ENCODE results near the gene GAS2L2. TPM values are rescaled to one million over a fixed set of nuclear protein-coding genes. Genes with fewer than 3 reads are reported as not detected.
A peak's percentile ranks its signal among the peaks of the same experiment; 100 is the strongest.

Gene GAS2L2
- total RNA-seq, 1 donor from 2014 or later = not detected

GRCh38 chr17:35747540-35748017 is 5.5 kb downstream of the GAS2L2 start:
- DNase-seq (ENCODE audit: low spot score) = peak; percentile 84

- DNase-seq (ENCODE audit: low spot score) = no peak
Observed at GRCh38 chr17:35745749-35746320, 7.2 kb downstream of the GAS2L2 start.

GRCh38 chr17:35745246-35745645 is 7.8 kb downstream of the GAS2L2 start:
- DNase-seq (ENCODE audit: low spot score) = no peak

GRCh38 chr17:35744830-35745229 is 8.2 kb downstream of the GAS2L2 start:
- no peak for DNase-seq (ENCODE audit: low spot score)

- DNase-seq (ENCODE audit: low spot score) = peak; percentile 31
Observed at GRCh38 chr17:35743626-35744328, 9.3 kb downstream of the GAS2L2 start.

- DNase-seq (ENCODE audit: low spot score) = no peak
Observed at GRCh38 chr17:35742896-35743477, 10.1 kb downstream of the GAS2L2 start.

- DNase-seq (ENCODE audit: low spot score) = no peak
Observed at GRCh38 chr17:35742496-35742895, 10.5 kb downstream of the GAS2L2 start.

GRCh38 chr17:35740997-35741931 is 11.8 kb downstream of the GAS2L2 start:
- no peak for DNase-seq (ENCODE audit: low spot score)

GRCh38 chr17:35740216-35740615 is 12.8 kb downstream of the GAS2L2 start:
- no peak for DNase-seq (ENCODE audit: low spot score)

GRCh38 chr17:35738519-35739133 is 14.4 kb downstream of the GAS2L2 start:
- DNase-seq (ENCODE audit: low spot score) = no peak

- DNase-seq (ENCODE audit: low spot score) = no peak
Observed at GRCh38 chr17:35736236-35736635, 16.8 kb downstream of the GAS2L2 start.

GRCh38 chr17:35735036-35735805 is 17.8 kb downstream of the GAS2L2 start:
- DNase-seq (ENCODE audit: low spot score) = no peak

- DNase-seq (ENCODE audit: low spot score) = no peak
Observed at GRCh38 chr17:35734396-35734795, 18.6 kb downstream of the GAS2L2 start.

- no peak for DNase-seq (ENCODE audit: low spot score)
Observed at GRCh38 chr17:35733366-35733765, 19.7 kb downstream of the GAS2L2 start.

- no peak for DNase-seq (ENCODE audit: low spot score)
Observed at GRCh38 chr17:35732806-35733136, 20.3 kb downstream of the GAS2L2 start.

GRCh38 chr17:35731917-35732805 is 20.9 kb downstream of the GAS2L2 start:
- no peak for DNase-seq (ENCODE audit: low spot score)

GRCh38 chr17:35731239-35731916 is 21.7 kb downstream of the GAS2L2 start, which contains the start of gene RASL10B:
TSS of gene RASL10B (plus strand) at chr17:35731639. CDS start at chr17:35735185, 3,546 bp downstream.
- DNase-seq (ENCODE audit: low spot score) = peak; percentile 37

GRCh38 chr17:35730400-35731005 is 22.5 kb downstream of the GAS2L2 start:
- no peak for DNase-seq (ENCODE audit: low spot score)

GRCh38 chr17:35729405-35729833 is 23.6 kb downstream of the GAS2L2 start:
- DNase-seq (ENCODE audit: low spot score) = no peak

All from mucosa of gallbladder (tissue), 1 donor.